ENCODE results near the gene OR10A3.
A peak's percentile ranks its signal among the peaks of the same experiment; 100 is the strongest.
"Not testable (repeated sequence)": the region's sequence is repeated elsewhere in the genome, so short reads cannot be mapped to it uniquely, and the experiment has no call there.

Gene OR10A3, protein sequence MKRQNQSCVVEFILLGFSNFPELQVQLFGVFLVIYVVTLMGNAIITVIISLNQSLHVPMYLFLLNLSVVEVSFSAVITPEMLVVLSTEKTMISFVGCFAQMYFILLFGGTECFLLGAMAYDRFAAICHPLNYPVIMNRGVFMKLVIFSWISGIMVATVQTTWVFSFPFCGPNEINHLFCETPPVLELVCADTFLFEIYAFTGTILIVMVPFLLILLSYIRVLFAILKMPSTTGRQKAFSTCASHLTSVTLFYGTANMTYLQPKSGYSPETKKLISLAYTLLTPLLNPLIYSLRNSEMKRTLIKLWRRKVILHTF

GRCh38 chr11:7941608-7942007 lies at the start of gene OR10A3:
Gene OR10A3 (minus strand): TSS chr11:7941708. CDS start chr11:7939520, 2,188 bp downstream.
- no peak for DNase-seq

DNA sequence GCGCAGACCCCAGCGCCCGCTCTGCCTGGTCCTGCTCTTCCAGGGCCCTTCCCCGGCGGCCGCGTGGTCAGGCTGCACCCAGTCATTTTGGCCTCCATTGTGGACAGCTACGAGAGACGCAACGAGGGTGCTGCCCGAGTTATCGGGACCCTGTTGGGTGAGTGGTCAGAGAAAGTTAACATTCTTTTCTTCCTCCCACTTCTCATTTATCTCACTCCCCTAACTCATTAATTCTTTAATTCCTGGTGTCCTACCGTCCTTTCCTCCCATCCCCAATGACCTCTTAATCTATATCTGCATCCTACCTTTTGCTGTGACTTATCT lies 46.0 kb upstream of the OR10A3 start:
- not testable (repeated sequence) for DNase-seq

GRCh38 chr11:7986768-7987559 lies 45.5 kb upstream of the OR10A3 start, which contains the start of gene EIF3F:
Gene EIF3F (plus strand): TSS chr11:7987337. CDS start chr11:7987353, 16 bp downstream.
- peak; percentile 96 for DNase-seq

- no peak for DNase-seq
Measured at GRCh38 chr11:7983832-7984590, 42.5 kb upstream of the OR10A3 start.

DNA sequence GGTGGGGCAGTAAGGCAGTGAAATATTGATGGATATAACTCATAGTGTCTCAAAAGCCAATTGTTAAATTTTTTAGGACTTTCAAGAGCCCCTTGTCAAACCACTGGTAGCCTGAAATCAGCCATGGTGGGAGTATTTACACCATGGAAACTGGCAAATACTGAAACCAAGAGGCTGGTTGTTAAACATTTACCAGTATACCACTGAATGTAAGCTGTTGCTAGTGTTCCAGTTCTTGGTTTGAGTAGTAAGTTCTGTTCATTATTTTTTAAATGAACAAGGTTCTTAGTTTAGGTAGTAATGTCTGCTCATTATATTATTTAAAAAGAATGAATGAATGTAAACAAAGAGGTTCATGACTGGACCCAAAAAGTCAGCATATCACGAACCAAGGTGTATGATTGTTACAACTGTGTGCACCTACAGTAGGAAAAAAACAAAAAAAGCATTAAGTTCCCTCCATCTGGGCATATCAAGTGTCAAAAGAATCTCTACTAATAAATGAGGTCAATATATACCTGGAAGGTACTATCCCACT lies 41.1 kb upstream of the OR10A3 start:
- DNase-seq: no peak

DNA sequence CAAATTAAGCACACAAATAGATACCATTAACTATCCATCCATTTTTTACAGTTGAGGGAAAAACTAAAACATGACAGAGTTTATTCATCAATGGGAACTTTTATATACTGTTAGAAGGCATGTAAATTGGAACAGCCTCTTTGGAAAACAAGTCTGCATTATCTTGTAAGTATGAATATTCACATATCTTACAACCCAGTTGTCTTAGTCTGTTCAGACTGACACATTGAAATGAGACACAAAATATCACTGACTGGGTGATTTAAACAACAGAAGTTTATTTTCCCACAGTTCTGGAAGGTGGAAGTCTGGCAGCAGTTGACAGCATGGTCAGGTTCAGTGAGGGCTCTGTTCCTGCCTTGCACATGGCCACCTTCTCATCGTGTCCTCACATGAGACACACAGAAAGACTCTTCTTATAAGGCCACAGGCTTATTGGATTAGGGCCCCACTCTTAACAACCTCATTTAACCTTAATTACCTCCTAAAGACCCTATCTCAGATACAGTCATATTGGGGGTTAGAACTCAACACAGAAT lies 40.2 kb upstream of the OR10A3 start:
- DNase-seq: no peak

DNA sequence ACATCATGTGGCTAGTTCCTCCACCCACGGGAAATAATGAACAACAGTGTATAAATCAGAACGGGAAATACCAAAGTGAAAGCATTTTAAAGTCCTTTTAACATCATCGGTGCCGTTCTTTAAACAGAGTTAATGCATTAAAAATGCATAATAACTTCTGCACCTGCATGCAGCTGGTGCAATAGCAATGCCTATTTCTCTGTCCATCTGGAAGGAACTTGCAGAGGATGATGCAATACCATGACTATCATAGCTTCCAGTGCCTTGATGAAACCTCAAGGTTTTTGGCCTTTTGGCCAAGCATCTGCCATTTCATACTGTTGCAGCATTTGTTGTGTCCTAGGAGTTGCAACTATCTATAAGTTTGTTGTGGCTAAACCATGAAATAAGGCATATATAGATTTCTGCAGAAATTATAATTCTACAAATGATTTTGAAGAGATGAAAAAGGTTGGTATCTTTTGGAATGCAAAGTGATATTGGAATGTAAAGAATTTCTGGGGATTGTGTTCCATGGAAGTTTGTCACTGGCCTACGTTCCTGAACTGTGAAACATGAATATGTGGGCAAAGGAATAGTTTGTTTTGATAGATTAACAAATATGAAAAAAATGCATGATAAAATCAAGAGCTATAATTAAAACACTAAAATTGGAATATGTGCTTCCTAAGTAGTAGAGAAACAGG lies 35.9 kb upstream of the OR10A3 start:
- DNase-seq: no peak

GRCh38 chr11:7974668-7975067 lies 33.2 kb upstream of the OR10A3 start:
- DNase-seq: no peak

DNA sequence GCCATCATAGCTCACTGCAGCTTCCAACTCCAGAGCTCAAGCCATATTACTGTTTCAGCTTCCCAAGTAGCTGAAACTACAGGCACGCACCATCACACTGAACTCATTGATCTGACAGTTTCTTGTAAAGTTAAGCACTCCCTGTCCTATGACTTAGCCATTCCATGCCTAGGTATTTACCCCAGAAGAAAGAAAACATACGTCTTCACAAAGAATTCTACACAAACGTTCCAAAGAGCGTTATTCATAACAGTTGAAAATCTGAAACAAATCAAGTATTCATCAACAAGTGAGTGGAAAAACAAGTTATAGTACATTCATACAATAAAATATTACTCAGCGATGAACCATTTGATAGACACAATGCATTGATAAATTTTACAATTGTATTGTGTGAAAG lies 31.5 kb upstream of the OR10A3 start:
- no peak for DNase-seq

GRCh38 chr11:7971846-7972245 lies 30.3 kb upstream of the OR10A3 start:
- DNase-seq: no peak

DNA sequence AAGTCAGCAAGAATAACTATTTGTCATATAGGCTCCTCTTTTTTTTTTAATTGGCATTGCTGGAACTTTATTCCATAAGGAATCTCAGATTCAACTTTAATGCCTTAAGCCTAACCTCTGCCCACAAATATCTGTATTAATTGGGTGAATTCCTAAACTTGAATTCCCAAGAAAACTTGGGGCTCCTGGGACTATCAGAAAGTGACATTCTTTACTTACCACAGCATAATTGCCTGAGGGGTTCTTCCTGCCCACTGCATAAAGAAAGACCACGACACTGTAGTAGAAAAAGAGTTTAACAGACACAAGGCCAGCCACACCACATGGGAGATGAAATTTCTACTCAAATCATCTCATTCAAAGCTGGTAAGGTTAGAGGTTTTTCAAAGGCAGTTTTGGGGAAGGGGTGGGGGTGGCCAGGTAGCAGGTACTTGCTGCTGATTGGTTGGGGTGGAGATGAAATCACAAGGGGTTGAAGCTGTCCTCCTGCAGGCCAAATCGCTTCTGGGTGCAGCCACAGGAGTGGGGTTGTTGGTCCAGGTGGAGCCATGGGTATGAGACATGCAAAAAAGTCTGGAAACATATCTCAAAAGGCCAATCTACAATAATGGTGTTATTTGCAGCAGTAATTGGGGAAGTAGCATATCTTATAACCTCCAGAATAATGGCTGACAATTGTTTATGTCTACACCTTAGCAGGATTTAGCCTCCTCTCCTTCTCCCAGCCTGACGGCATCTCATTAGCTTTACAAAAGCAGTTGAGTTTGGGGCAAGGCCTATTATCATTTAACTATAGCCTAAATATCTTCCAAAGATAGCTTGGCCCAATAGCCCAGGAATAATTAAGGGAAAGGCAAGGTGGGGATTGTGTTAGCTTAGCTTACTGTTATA lies 28.5 kb upstream of the OR10A3 start:
- DNase-seq: no peak

GRCh38 chr11:7968686-7969085 lies 27.2 kb upstream of the OR10A3 start:
- DNase-seq: no peak

DNA sequence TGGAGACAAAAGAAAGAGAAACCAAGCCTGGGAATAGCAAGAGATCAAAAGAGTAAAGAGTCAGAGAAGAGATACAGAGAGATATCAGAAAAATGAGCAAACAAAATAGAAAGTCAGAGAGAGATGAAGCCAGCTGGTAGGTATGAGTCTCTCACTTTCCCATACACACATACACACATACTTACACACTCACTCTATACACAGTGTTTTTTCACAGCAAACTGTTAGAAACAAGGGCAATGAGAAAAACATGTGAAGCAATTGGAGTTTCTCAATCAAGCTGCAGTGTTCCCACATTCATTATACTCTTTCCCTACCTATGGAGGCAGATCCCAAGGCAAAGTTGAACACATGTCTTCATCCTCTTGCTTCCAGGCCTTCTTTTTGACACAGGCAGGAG lies 26.3 kb upstream of the OR10A3 start:
- DNase-seq: no peak

DNA sequence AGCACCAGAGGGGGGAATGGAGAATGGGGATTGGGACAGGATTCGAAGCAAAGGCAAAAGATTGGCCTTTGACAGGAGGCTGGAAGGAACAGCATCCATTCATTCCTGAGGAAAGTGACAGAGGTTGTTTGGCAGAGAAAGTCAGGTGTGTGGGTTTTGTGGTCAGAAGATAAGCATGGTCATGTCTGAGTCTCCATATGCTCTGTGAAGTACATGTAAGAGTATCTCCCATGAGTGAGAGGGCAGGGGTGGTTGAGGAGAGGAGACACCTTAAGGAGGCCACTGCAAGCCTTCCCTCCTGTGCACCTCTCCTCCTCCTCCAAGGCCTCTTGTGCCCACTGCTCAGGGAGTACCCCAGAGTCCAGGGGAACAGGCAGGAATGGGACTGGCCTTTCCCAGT lies 25.6 kb upstream of the OR10A3 start:
- DNase-seq: no peak

DNA sequence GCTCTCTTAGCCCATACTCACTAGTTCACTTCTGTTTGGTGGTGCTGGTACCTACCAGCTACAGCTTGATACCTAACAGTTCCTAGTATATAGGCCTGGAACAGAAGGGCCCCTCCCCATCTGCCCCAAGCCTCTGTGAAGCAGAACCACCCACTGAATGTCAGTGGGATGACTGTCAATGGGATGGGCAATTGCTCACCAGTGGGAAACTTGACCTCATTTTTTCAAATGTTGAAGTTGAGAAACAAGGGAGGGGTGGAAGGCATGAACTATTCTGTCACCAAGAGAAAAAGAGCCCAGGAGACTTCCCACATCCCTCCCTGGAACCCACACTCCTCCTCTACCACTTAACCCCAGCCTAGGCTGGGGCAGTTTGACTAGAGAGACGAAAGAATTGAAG lies 23.9 kb upstream of the OR10A3 start, which contains the start of gene NLRP10:
TSS of gene NLRP10 (minus strand) at position 62 of the 400 bp plus-strand sequence. CDS start 1,952 bp downstream, outside the sequence.
- DNase-seq: no peak

GRCh38 chr11:7964873-7965272 lies 23.4 kb upstream of the OR10A3 start:
- no peak for DNase-seq

DNA sequence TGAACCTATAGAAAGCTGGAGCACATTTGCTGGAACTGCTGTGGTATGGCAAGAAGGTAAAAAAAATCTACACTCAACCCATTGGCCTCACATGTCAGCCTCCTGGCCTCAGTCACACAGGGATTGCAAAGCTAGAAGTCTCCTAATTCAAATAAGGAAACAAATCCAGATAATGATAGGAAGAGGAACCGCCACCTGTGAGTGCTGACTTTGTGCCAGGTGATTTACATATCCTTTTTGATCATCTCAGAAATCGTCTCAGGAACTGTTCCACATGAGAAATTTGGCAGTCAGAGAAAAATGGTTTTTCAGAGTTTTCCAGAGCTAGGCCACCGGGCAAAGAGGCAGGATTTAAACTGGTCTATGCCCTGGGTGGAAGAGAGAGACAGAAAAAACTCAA lies 22.8 kb upstream of the OR10A3 start:
- DNase-seq: no peak

- no peak for DNase-seq
Measured at GRCh38 chr11:7955191-7955590, 13.7 kb upstream of the OR10A3 start.

DNA sequence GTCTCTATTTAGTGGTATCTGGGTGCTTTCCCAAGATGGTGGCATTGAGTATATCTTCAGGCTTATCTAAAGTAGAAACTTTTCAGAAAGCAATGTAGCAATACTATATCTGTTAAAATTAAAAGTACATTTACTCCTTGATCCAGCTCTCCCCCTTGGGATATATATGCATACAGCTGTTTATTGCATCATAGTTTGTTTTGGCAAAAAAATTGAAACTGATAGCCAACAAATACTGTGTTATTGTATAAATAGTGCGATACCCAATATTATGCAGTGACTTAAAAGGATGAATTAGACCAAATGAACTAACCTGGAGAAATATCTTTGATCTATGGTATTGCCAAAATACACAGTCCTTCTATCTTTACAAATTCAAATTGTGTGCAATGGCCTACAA lies 8.4 kb upstream of the OR10A3 start:
- DNase-seq: no peak

DNA sequence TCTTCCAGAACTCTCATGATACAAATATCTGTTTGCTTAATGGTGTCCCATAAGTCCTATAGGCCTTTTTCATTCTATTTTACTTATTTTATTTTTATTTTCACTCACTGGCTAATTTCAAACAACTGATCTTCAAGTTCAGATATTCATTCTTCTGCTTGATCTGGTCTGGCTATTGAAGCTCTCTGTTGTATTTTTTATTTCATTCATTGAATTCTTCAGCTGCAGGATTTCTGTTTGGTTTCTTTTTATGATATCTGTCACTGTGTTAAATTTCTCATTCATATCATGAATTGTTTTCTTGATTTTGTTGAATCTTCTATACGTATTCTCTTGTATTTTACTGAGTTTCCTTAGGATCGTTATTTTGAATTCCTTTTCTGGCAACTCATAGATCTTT lies 2.6 kb upstream of the OR10A3 start:
- DNase-seq: no peak

DNA sequence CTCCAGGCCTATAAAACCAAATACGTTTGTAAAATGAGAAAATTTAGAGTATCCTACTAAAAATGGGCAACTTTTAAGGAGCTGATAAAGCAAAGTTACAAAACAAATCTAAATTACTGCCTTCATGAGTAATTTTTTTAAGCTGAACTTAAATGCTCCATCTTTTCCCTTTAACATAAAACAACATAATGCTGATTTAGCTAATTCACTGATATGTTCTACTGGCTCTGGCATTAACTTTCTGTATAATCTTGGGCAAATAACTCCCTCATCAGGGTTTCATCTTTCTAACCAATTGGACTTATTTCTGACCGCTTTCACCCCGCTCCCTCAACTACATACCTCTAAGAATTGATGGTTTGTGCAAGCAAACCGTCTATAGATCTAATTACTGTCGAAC lies 362 bp downstream of the OR10A3 start:
- no peak for DNase-seq
